Inflammatory macrophage (primary cell): ENCODE data around the gene EMP1.
A peak's percentile ranks its signal among the peaks of the same experiment; 100 is the strongest.

Experiments
- DNase-seq, 2 donors: peaks; one replicate each; pipeline ENCODE4 v3.0.0-alpha.2; 2020 to 2022

Gene EMP1

GRCh38 chr12:13173012-13173932 lies 23.3 kb upstream of the EMP1 start:
- peak; percentile 77 to 83 for DNase-seq

GRCh38 chr12:13175499-13175898 lies 21.0 kb upstream of the EMP1 start:
- DNase-seq, result no peak

- DNase-seq, result no peak
Measured at GRCh38 chr12:13176256-13176655, 20.3 kb upstream of the EMP1 start.

- DNase-seq, result no peak
Measured at GRCh38 chr12:13177373-13177772, 19.2 kb upstream of the EMP1 start.

GRCh38 chr12:13177906-13178305 lies 18.6 kb upstream of the EMP1 start:
- no peak for DNase-seq

- DNase-seq, result no peak
Measured at GRCh38 chr12:13178568-13179210, 17.8 kb upstream of the EMP1 start.

GRCh38 chr12:13179211-13180074 lies 17.1 kb upstream of the EMP1 start:
- no peak for DNase-seq

- no peak for DNase-seq
Measured at GRCh38 chr12:13181375-13182070, 15.0 kb upstream of the EMP1 start.

- DNase-seq, result no peak
Measured at GRCh38 chr12:13182881-13183280, 13.6 kb upstream of the EMP1 start.

GRCh38 chr12:13183620-13184019 lies 12.9 kb upstream of the EMP1 start:
- no peak for DNase-seq

- DNase-seq, result no peak
Measured at GRCh38 chr12:13186302-13186701, 10.2 kb upstream of the EMP1 start.

GRCh38 chr12:13187399-13187798 lies 9.1 kb upstream of the EMP1 start:
- no peak for DNase-seq

- DNase-seq, result no peak
Measured at GRCh38 chr12:13189264-13189663, 7.3 kb upstream of the EMP1 start.

- DNase-seq, result no peak
Measured at GRCh38 chr12:13190275-13190674, 6.3 kb upstream of the EMP1 start.

GRCh38 chr12:13192719-13193118 lies 3.8 kb upstream of the EMP1 start:
- DNase-seq, result no peak

- no peak for DNase-seq
Measured at GRCh38 chr12:13193505-13194231, 2.9 kb upstream of the EMP1 start.

- DNase-seq, result peak; percentile 45
Measured at GRCh38 chr12:13194401-13195110, 2.0 kb upstream of the EMP1 start.

- no peak for DNase-seq
Measured at GRCh38 chr12:13195250-13195649, 1.3 kb upstream of the EMP1 start.

GRCh38 chr12:13195785-13196129 lies 769 bp upstream of the EMP1 start:
- no peak for DNase-seq

GRCh38 chr12:13197032-13197431 lies 506 bp downstream of the EMP1 start:
- DNase-seq, result no peak

- peak; percentile 62 to 66 for DNase-seq
Measured at GRCh38 chr12:13197526-13198143, 1.1 kb downstream of the EMP1 start.
